ENCODE data around the gene MROH8.

- TF ChIP-seq, protein P1, sequence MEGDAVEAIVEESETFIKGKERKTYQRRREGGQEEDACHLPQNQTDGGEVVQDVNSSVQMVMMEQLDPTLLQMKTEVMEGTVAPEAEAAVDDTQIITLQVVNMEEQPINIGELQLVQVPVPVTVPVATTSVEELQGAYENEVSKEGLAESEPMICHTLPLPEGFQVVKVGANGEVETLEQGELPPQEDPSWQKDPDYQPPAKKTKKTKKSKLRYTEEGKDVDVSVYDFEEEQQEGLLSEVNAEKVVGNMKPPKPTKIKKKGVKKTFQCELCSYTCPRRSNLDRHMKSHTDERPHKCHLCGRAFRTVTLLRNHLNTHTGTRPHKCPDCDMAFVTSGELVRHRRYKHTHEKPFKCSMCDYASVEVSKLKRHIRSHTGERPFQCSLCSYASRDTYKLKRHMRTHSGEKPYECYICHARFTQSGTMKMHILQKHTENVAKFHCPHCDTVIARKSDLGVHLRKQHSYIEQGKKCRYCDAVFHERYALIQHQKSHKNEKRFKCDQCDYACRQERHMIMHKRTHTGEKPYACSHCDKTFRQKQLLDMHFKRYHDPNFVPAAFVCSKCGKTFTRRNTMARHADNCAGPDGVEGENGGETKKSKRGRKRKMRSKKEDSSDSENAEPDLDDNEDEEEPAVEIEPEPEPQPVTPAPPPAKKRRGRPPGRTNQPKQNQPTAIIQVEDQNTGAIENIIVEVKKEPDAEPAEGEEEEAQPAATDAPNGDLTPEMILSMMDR (IDR thresholded peaks at IDR 0.05): no peak
- TF ChIP-seq POLR2A (IDR thresholded peaks at IDR 0.05): no peak
Observed at GRCh38 chr20:37108676-37109075, 70.7 kb downstream of the MROH8 start.
